HG03108 (cell line): ENCODE data around the gene CELF2.

Experiments
- ATAC-seq: cut with Tn5 transposase; IDR thresholded peaks from one replicate; pipeline ENCODE4 v1.9.1; 2021; ENCODE audit warnings: moderate library complexity; ENCODE audit not compliant: unreplicated experiment

Gene CELF2

DNA sequence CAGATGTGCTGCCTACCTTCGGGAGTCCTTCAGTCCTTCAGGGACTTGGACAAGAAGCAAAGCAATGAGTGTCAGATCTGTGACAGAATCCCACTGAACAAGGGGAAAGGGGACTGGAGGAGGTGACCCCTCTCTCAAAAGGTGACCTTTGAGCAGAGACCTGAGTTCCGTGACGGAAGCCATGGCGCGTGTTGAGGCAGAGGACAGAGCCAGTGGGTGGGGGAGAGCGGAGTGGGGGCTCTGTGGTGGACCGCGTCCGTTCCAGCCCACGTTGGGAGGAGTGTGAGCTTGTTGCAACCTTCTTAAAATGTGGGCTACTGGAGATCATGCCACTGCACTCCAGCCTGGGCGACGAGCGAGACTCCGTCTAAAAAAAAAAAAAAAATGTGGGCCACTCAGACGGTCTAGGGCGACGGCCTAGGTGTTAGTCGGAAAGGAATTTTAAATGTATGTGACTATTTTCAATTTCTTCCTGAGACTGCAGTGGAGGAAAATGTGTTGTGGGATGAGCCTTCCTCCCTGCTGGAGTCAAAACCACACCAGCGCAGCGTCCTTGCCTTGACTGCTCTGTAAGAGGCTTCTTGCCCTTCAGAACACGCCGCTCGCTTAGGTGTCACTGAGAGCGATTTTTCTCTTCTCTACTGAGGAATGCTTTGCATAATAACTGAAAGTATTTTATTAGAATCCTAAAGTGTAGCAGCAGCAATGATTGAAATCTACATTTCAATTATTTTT is 272.7 kb downstream of the CELF2 start:
- no peak for ATAC-seq

DNA sequence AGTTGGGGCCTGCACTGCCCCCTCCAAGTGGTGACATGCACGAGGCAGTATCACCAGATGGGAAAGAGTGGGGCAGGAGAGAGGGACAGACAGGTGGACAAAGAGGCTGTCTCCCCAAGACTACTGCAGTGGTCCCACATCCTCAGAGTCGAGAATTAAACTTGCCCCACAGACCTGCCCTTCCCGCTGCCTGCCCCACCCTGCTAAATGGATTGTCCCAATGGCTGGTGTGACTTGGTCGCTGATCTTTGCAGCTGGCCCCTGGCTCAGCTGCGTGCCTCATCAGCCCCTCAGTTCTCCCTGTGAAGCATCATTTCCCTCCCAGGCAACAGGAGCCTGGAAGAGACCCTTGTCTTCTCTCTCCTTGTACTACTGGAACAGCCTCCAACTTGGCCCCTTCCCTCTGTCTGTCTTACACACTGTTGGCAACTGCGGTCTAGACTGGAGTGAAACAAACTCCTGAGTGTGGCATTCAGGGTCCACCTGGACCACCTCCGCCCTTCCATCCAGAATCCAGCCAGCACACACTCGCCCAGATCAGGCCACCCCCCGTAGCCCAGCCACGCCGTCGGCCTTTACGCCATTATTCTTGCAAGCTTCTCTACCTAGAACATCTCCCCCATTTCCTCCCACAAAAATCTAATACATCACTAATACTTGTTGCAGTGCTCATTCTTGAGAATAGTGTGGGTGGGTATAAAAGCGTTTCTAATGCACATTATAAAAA is 275.1 kb downstream of the CELF2 start:
- no peak for ATAC-seq

DNA sequence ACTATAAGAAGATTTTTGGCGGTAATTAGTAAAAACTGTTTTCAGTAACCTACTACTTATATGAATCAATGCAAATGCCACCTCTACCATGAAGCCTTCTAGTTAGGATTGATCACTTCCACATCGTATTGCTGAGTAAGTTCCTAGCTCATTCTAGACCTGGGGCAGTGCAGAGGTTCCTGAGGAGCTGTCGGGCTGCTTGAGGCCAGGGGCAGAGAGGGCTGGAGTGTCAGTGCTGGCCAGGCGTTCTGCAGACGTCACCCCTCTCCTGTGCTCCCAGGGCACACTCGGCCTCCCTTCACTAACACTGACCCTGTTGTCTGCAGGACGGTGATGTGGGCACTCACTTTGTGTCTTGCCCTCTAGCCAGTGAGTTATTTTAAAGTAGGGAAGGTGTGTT is 275.7 kb downstream of the CELF2 start:
- ATAC-seq: no peak

DNA sequence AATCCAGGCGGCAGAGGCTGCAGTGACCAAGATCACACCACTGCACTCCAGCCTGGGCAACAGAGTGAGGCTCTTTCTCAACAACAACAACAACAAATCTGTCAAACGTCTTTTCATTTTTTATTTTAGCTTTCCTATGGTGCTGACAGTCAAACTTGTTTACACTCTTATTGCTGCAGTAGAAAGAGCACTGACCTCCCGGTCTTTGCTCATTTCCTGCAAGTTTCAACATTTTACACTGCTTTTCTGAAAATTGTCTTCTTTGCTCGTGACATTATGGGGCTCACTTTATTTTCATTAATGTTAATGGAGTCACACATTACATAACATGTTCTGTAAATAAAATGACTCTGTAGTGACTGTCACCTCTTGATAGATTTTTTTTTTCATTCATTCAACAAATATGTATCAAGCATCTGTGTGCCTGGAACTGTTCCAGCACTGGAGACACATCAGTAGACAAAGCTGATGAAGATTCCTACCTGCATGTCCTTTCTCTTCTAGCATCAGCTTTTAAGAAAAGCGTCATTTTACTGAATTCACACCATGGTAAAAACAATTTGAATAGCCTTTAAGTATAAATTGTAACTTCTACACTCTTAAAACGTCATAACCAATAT is 277.3 kb downstream of the CELF2 start:
- no peak for ATAC-seq

DNA sequence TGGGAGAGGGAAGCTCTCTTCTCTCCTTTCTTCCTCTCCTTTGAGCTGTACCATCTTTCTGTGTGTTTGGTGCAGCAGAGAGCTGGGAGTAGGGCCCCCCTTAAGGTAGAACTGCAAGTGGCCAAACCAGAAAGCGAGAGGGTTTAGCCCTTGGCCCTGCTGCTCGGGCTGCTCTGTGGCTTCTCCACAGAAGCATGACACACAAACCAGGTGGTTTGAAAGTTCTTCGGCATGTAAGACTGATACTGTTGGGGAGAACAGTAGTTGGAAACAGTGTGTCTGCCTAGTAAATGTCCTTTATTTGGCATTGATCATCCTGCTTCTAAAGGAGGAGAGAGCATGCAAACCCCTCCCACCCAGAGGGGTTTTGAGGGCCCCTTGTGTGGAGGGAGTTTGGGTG is 277.8 kb downstream of the CELF2 start:
- no peak for ATAC-seq

DNA sequence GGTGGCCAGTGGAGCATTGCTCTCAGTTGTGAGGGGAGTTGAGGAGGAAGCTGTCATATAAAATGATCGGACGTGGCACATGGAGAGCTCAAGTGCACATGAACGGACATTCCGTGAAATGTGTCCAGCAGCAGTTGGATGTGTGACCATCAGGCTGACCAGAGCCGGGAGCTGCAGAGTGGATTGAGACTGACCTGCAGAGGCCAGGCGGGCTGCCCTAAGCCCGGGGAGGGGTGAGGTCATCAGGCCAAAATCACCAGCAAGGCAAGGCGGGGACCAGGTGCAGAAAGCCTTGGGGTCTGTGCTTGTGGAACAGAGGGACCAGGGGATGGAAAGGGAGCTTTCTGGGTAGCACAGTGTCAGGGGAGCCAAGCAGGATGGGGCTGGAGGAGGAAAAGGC is 279.5 kb downstream of the CELF2 start:
- no peak for ATAC-seq

DNA sequence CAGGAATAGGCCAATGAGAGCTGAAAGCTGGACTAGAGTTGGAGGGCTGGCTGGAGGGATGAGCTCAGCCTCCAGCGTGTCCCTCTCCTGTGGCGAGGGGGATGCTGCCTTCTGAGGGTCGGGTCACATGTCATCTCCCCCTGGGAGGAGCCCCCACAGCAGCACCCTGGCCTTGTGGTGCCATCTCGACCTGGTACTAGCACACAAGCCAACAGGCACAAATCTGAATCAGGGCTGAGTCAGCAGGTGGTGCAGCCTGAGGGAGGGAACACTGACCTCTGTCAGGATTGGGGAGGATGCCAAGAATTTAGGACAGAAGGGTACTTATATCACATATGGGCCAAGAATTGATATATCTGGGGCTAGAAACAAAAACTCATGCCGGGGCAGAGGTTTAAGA is 280.4 kb downstream of the CELF2 start:
- ATAC-seq: no peak

DNA sequence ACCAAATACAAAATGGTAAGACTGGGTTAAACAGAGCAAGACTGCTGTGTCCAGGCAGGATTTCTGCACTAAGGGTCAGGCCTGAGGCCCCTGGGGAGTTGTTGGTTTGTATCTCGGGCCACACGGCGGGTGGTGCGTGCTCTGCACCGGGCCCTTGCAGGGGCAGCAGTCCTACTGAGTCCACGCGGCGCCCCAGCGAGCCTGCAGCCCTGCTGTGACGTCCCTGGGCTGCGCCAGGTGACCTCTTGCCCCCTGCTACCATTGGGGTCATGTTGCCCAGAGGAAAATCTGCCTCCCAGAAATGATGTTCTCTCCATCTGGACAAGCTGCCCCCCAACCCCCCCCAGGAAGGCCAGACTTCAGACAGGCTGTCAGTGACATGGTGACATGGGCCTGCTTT is 281.5 kb downstream of the CELF2 start:
- ATAC-seq: no peak

DNA sequence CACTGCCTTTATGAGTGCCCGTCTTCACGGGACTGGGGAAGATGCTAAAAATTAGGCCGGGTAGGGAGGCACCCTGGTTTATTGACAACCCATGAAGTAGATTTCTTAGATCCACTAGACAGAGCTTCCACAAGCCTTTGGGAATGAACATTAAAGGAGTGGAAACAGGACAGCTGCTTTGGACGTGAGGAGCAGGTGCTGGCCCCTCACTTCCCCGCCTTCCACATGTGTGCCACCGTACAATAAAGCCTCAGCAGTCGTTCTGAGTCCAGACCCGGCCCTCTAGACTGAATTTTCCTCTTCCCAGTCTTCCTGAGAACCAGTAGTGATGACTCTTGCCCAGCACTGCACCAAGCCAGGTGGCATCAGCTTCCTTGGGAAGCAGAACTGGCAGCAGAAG is 282.4 kb downstream of the CELF2 start:
- ATAC-seq: no peak

DNA sequence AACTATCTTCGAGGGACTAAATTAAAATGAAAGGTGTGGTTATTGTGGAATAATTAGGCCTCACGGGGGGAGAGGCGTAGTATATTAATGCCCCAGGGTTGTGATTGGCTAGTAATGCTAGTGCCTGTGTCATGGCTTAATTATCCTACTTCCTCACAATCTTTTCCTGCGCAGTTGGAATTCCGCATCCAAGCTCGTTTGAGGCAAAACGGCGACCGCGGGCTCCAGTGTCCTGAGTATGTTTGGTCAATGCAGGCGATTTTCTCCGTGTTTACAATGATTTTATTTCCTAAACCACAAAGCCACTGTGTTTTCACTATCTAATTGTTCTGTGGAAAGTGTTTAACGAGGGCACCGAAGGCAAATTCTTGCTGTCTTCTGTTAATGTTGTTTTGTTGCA is 282.9 kb downstream of the CELF2 start:
- ATAC-seq: no peak

DNA sequence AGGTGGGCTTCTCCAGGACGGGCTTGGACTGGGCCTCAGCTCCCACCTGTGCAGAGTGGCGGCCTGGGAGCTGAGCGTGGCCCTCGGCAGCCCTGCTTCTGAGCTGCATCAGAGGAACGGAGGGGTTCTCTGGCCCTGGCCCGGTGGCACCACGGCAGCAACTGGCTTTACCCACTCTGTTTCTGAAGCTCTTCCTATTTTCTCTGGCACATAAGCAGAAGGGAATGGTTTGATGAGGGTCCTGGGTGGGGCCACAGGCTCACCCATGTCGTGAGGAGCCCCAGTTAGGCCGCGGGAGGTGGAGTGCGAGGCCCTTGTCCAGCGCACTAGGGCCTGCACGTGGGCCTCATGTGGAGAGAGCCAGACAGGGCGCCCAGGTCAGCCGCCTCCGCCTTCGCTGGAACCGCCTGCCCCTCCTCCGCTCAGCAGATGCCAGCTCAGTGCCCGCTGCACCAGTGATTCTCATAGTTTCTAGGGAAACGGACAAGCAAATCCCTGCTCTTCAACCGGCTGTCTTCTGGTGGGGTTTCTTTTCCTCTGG is 284.0 kb downstream of the CELF2 start:
- no peak for ATAC-seq

DNA sequence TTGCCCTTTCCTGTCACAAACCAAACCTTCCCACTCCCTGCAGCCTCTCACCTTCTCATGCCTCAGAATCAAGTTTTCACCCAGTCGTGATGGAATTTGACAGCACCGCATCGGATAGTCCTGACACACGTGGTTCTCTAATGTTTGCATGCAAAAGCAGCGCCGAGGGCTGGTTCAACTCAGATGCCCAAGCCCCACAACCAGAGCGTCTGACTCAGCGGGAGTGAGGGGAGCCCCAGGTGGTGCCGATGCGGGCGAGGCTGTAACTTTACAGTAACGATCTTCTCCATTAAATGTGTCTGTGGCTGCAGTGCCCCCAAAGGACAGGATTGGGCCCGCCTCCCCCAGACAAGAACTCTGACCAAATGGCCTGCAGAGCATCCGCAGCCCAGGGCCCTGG is 284.5 kb downstream of the CELF2 start:
- no peak for ATAC-seq

DNA sequence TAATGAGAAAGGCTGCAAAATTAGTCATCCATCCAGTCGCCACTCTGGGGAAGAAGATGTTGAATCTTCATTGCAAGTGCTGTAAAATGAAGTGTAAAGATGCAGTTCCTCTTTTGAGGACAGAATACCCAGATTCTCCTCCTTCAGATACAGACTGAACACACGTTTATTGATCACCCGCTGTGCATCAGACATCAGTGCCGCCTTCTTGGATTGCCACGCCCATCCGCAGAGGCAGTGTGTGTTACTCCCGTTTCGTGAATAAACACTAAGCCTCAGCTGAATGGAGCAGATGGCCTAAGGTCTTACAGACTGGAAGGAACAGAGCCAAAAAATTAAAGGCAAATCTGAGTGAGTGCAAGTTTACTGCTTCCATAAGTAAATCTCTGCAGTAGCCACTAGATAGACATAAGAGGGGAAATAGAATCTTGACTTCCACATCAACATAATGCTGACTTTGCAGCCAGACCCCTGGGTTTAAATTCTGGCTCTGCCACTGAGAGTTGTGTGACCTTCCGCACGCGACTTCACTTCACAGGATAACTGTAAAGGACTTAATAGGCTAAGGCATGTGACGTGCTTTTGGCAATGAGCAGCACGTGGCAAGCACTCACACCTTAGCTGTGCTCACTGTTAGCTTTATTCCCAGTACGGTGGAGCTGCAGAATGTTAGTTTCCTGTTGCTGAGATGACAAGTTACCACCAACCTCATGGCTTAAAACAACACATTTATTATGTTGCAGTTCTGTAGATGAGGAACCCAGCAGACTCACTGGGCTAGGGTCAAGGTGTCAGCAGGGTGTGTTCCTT is 285.9 kb downstream of the CELF2 start:
- no peak for ATAC-seq

DNA sequence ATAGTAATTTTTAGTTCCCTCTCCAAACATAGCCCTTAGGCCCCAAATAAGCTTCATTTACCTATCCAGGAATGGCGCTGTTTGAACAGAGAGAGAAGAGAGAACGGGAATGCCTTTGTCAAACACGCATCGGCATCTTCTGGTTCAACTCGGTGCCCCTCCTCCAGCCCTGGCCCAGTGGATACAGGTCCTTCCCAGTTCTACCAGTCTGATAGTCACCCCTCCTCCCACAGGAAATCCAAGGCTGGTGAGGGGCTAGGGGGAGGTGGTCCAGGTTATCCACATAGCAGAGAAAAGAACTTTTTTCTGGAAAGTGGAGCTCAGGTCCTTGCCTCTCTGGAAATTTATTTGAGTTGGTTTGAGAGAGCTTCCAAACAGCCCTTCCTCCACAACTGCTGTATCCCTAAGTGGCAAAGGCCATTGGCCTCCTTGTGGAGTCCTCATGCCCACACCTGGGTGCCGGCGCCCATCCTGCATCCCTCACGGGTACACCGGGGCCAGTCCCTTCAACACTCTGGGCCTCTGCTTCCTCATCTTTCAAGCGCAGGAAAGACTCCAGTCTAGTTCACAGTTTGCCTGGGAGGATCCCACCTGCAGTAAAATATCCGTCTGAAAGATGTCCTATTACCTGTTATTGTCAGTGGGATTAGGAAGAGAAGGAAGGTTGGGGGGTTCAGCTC is 287.4 kb downstream of the CELF2 start:
- no peak for ATAC-seq

DNA sequence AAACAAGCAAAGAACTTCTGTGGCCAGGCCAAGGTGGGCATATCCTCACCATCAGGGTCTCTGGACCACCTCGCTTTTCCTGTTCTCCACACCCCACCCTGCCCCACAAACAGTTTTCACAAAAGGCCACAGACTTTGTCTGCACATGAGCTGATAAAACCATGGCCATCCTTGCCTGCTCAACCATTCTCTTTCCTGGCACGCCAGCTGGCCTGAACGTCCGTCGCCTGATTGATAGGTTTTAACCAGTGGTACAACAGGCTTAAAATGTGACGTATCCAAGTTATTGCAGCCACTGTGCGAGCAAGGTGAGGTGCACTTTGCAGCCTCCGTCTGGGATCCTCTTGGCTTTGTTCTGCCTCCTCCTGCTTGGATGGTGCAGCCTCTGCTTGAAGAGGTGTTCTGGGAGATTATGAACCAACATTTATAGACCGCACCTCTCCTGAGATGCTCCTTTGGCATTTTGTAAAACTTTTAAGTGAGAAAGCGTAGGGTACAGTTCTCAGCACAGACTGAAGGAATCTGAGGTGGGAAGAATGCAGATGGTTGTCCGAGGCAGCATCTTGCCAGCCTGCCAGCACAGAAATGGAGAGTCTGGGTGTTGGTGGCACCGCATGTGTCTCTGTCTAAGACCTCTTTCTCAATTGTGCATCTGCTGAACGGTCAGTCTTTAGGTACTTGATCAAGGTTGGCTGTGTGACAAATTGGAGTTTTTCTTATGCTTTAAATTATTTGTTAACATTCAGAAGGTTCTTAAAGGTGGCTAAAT is 288.3 kb downstream of the CELF2 start:
- no peak for ATAC-seq

DNA sequence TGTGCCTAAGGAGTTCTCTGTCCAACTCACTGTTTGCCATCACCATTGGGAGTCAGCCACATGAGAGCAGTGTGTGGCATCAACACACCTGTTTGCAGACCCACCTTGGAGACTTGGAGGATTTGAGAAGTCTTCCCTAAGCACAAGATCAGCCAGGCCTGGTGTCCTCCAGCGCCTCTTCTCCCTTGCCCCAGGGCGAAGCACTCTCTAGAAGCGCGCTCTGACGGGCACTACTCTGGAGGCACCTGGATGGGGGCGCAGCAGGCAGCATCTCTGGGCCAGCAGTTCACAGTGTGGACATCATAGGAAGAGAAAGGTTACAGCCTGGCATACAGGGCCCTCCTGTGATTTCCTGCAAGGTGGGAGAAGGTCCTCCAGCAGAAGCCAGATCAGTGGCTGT is 289.3 kb downstream of the CELF2 start:
- ATAC-seq: no peak

DNA sequence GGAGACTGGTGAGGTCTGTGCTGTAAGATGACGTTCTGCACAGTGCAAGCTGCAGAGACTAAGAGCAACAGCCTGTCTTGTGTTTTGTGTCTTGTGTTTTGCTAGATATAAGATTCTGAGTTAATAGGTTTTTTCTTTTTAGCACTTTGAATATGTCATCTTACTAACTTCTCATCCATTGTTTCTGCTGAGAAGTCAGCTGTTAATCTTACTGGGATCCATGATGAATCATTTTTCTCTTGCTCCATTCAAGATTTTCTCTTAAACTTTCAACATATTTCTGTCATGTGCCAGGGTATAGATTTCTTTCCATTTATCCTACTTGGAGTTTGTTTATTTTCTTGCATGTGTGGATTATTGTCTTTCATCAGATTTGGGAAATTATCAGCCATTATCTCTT is 290.3 kb downstream of the CELF2 start:
- no peak for ATAC-seq

DNA sequence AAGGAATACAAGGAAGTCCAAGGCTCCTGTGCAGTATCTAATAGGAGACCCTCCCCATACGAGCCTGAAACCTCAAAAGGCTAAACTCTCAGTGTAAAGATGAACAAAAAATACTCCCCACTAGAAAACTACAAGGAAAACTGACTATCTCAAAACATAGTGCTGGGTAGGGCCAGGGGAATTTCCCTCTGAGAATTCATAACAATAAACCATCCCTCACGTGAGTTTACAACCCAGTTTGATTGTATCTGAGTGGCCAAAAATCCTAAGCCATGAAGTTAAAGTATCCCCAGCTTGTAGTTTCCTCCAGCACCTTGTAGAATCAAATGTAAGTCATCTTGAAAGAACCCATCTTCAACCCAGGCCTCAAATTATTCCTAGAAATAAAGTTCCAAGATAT is 293.4 kb downstream of the CELF2 start:
- no peak for ATAC-seq

DNA sequence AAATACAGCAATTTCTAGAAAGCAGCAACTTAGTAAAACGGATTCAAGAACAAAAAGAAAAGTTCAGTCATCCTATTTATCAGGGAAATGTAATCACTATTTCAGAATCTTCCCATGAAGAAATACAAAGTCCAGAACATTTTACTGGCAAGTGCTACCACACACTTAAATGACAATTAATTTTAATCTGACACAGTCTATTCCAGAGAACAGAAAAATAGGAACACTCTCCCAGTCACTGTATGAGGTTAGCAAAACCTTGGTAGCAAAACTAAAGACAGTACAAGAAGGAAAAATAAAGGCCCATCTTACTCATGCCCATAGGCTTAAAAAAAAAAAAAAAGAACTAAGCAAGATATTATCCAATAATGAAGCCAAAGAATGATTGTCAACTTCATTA is 295.8 kb downstream of the CELF2 start:
- ATAC-seq: no peak
